GM12892 (cell line): ENCODE results near the gene ALK.

Experiments
- POLR2A ChIP-seq: IDR thresholded peaks from 2 replicates; pipeline ENCODE4 v1.6.1; 2011; ENCODE audit warnings: low read depth, low read length, control low read depth
- POLR2AphosphoS5 ChIP-seq: IDR thresholded peaks from 2 replicates; pipeline ENCODE4 v1.6.1; 2011; ENCODE audit warnings: low read depth, low read length, control low read depth

- TF ChIP-seq POLR2AphosphoS5 (no peak), POLR2A (no peak)
Measured at GRCh38 chr2:29662861-29663260, 258.5 kb downstream of the ALK start.
